GM21737 (cell line): Measurements from ENCODE around the gene CC2D2A.
A peak's percentile ranks its signal among the peaks of the same experiment; 100 is the strongest.

Experiments used
- ATAC-seq: cut with Tn5 transposase; IDR thresholded peaks from one replicate; pipeline ENCODE4 v1.9.1; 2021; ENCODE audit warnings: mild to moderate bottlenecking, moderate library complexity; ENCODE audit not compliant: unreplicated experiment

Gene CC2D2A

DNA sequence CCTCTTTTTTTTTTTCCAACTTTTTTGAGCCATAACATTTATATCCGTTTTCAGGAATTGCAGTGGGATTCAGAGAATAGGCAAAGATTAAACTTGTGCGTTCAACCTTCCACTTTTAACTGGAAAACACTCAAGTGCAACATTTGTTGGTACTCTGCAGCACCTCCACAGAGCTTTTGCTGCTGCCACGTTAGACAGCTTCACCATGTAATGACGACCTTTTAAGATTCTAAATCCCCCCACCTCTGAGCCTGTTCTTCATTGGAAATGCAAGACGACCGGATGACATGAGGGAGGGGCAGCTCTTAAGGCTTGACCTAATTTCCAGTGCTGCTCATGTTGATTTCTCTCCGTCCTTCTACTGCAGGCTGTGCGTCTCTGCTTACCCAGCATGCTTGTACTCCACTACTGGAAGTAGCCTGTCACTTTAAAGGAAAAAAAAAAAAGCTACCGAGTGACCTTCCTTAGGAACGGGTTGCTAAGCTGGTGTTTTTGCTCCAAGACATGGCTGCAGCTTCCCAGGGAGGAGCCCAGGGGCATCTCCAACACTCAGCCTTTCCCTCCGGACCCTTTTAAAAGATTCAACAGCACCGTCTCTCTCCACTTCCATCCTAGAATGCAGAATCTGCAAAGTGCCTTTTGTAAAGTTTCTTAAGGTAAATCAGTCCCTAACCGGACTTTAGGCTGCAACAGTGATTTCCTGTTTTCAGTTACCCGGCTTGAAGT lies at the start of gene CC2D2A:
Gene CC2D2A, plus strand, starts transcription at position 481 of the 726 bp plus-strand sequence. CDS start 6,051 bp downstream, outside the sequence.
- ATAC-seq, result no peak

DNA sequence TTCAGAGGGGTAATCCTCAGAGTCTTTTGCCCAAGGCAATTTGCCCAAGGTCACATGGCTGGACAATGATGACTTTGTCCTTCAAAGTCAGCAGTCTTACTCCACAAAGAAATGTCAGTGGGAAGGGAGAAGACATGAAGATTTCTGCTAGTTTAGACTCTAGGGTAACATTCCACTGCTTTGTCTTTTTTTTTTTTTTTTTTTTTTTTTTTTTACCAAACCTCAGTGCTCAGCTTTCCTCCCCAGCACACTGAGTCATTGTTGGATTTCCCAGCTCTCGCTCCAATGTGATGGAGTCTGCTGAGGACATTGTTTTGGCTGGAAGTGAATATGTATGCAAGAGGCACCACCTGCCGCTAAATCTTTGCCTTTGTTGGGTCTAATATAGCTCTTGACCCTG lies 49.0 kb upstream of the CC2D2A start:
- ATAC-seq, result no peak

DNA sequence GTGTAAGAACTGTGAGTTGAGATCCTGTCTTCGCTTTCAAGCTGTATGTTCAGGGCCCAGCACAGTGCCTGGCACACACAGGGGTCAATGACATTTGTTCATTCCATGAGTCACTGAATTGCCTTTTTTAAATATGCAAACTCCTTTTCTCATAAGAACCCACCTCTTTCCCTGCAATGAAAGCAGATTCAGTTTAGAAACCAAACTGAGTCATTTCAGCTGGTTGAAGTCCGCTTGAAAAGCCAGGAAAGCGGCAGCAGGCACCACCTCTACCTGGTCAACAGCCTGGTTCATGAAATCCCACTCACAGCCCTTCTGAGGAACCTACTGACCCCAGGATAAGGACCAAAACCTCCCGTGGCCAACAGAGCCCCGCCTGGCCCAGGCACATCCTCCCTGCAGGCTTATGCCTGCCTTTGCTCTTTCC lies 46.4 kb upstream of the CC2D2A start:
- no peak for ATAC-seq

DNA sequence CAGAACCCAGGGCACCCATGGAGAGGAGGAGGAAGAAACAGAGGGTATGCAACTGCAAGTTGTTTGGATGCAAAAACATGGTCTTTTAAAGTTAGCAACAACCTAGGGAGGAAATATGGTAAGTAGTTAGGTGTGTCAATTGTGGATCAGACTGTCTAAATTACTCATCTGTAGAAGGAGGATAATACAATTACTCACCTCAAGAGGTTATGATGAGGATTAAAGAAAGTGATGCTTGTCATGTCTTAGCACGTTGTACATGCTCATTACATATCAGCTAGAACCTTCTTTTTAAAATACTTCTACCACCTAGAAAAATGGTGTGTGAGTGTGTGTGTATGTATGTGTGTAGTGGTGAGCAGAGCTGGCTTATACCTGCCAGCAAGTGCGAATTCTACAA lies 44.2 kb upstream of the CC2D2A start:
- no peak for ATAC-seq

DNA sequence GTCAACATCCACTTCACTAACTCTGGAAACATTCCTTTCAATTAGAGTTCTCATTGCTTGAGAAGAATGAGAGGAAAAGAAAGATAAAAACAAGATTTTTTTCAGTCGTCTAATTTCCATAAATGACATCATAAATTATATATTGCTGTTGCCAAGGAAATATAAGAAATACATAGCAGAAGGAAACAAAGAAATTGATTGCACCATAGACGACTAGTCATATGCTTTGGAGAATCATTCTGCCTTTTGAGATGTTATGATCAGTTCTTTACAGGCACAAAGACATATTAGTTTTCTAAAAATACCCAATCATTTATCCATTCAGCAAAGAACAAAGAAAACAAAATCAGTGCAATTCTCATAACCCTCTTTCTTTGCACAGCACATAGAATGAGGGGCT lies 42.5 kb upstream of the CC2D2A start:
- ATAC-seq, result no peak

DNA sequence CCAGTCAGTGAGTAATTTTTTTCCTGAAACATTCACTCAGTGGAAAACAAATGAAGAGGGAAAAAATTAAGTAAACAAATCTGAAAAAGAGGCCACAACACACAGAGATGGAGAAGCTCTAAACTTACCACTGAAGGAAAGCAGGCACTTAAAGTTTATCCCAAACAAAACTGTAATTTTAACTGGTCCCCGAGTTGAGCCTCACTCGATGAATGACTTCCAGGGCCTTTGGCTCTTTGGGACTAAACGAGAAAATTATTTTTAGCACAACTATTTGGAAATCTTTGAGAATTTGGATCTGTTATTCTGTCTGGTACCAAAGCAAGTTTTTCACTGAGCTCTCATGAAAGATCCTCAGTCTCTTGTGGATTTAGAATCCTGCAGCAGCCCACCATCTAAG lies 42.0 kb upstream of the CC2D2A start, which contains the start of gene C1QTNF7:
Gene C1QTNF7, plus strand, starts transcription at position 333 of the 400 bp plus-strand sequence. CDS start 7,711 bp downstream, outside the sequence.
- ATAC-seq, result no peak

DNA sequence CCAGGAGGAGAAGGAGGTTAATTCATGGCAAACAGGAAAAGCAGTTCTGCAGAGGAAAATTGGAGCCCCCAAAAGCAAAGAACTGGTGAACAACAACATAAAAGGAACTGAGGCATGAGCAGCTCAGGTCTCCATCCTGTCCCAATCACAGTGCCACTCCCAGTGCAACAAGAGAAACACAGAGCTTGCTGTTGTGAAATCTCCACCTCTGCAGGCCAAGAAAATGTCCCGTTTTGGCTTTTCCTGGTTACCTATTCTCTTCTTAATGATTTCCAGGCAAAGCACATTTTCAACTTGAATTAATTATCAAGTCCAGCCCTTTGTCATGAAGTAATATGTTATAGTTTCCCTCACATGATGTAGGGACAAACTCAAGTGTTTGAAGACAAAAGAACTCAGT lies 41.1 kb upstream of the CC2D2A start:
- ATAC-seq, result no peak

DNA sequence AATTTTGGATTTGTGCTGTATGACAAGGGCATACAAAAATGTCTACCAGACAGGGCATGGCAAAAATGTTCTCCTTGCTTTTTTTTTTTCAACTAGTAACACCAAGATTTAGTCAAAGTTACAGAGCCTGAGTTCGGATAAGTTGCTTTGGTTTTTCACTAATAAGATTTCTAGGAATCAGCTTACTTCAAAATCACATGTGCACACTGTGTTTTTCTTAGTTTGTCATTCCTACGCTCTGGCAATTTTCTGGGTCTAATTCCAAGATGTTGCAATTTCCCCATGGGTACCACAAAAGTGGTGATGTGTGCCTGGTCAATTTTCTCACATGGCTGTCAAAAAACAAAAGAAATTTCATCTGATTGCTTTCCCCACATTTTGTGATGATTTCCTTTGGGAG lies 35.6 kb upstream of the CC2D2A start:
- no peak for ATAC-seq

DNA sequence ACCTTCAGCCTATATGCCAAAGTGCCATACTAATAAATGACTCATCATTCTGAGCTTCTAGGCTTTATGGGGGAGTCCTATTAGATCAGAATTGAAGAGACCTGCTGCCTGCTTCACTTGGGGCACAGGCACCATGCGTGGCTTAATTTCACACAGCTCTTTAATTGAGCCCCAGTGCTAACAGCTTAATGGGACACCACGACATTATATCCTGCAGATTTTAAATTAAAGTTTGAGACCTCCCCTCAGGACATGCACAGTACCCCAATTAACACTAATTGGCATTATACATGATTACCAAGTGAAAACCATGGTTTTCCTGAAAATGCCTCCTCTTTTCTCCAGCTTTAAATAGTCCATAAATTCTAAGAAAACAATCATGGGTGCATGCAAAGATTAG lies 35.0 kb upstream of the CC2D2A start:
- no peak for ATAC-seq

DNA sequence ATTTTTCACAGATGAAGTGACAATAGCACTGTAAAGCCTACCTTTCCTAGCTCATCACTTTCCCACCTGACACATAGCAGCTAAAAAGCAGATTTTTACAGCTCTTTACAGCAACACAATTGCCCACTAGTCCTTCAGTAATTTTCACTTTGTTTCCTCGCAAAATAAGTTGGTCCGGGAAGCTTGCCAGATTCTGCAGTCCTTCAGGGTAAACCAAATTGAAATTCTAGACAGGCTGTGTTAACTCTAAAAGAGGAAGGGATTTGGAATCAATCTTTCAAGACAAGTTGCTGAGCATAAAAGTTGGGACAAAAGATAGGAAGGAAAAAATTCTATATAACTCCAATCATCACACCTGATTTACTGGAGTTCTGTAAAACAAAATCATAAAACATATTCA lies 33.2 kb upstream of the CC2D2A start:
- ATAC-seq, result no peak

DNA sequence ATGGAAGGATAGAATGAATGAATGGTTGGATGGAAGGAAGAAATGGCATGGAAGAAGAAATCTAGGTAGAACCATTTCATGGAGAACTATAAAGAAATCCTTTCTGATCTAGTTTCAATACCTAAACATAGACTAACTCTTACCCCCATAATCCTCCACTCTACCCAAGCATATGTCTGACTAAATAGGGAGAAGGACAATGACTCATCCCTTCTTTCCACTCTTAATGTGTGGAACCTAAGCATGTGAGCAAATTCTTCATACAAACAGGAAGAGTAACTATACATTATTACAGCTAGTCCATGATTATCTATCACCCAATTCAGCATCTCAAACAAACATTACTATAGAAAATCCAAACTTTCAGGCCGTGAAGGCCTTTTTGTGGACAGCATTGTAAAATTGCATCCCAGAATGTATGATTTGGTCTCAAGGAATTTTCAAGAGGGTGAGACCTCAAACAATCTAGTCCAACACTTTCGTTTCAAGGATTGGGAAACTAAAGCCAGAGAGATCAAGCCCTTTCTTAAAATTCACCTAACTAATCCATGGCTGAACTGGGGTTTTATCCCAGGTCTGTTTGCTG lies 30.6 kb upstream of the CC2D2A start:
- no peak for ATAC-seq

DNA sequence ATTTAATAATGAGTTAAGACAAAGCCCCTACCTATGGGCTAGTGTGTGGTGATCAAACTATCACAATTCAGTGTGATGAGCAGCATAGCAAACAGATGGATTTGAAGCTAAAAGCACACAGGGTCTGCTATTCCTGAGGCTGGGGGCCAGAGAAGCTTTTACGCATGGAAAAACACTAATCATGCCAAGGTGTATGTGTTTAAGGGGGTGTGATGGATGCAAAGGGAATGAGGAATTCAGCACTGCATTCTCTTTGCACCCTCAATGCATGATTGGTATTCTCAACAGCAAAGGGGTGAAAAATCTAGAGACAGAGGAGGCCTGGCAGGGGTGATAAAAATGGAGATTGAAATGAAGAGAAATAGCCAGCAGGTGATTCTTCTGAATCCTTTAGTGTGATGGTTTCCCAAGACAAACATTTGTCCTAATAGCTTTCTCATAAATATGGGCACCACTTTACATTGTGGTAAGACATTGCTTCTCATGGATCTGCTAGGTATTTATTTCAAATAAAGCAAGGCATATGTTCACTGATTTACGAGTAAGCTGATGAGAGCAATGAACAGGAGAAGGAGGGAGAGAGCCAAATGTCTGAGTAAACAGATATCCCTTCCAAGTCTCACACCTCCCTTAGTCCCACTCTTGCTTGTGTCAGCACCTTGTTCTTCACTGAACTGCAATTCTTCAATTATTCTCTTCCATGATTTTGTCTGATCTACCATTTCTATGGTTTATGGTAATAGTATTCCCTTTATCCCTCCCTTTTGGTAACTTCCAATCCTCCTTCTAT lies 26.1 kb upstream of the CC2D2A start:
- ATAC-seq, result no peak

DNA sequence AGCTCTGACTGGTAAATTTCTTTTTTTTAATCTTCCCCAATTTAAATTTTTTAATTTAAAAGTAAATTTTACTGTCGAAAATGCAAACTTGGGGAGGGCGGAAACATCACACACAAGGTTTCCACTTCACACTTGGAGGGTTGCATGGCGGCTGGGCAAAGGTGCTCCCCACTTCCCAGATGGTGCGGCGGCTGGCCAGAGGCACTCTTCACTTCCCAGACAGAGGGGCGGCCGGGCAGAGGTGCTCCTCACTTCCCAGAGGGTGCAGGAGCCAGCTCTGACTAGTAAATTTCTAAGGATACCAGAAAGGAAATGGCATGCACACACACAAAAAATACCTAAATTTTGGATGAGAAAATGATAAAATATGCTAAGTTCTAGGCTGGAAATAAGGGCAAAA lies 25.4 kb upstream of the CC2D2A start:
- no peak for ATAC-seq

DNA sequence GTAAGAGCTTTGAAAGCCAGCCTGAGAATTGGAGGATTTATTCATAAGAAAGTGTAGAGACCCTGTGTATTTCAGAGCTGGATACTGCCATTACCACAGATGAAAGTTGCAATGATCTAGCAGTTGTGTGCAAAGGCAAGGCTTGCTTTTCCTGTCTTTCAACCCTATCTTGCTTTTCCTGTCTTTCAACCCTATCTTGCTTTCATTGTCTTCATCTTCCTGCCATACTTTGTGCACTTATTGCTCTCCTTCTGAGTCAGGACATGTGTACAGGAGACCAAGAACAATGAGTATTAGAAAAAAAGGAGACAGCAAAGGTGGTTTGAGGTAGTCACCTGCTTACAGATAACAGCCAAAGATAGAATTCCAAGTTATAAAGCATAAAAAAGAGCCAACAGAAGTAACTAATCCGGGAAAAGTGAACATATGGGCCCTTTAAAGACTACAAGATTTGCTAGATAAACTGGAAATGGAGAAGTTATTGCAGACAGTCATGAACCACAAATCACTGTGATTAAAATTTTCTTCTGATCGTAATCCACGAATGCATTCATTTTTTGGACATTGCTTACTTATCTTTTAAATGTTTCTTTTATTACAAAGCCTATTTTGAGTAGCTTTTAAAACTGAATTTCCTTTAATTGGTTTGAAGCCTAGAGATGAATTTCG lies 24.7 kb upstream of the CC2D2A start:
- ATAC-seq, result no peak

DNA sequence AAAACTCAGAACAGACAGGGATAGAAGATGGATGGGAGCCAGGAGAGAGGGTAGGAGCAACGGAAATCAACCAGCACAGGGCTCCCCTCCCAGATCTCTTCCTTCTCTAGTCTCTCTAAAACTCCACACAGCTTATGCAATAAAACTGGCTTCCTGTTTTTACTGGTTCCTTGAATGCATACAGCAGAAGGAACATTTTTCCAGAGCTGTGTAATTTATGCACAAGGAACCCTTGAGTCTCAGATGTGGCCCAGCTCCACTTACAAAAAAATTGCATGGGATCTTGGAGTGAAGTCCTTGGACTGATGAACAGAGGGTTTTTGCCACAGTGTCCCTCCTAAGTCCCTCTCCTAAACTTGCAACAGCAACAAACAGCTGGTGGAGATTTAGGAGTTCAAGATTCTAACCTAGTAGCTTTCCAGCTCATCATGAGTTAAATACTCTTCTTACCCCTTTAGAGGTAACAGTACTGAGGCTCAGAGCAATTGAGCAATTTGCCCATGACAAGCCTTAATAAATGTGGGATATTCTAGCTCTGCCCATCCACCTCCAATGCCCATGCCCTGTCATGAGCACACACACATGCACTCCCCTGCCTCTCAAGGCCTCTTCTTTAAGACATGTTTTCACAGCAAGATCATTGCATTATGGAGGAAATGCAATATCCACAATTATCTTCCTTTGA lies 18.4 kb upstream of the CC2D2A start:
- ATAC-seq, result no peak

DNA sequence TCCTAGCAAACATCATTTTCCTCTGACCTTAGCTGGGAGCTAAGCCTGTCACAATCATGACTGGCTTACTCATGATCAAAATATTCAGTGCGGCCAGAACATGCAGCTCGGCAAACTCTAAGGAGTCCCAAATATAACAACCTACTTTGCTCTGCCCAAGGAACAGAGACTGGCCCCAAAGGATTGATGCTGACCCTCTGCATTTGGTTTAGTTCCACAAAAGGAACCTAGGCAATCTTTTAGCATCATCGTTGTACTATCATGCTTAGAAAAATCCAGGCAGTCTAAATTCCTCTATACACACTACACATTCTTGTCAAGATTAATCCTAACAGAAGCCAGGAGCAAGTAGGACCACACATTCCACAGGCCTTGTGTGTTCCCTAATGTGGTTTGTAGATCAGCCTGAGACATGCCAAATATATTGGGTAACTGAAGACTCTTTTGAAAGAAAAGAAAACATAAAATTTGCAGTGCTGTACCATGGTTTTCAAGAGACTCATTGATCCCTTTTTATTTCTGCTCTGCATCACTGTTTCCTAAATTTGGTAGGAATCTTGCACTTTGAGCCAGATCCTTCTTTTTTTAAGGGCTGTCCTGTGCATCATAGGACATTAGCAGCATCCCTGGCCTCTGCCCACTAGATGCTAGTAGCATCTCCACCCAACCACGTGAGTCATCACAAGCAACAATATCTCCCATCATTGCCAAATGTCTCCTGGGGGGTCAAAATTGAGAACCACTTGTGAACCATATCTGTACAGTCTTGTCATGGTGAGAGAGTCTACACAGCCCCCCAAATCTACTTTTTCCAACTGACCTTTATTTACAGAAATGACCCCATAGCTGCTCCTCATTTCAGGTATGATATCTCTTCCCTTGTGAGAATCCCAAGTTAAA lies 17.6 kb upstream of the CC2D2A start:
- ATAC-seq, result no peak

DNA sequence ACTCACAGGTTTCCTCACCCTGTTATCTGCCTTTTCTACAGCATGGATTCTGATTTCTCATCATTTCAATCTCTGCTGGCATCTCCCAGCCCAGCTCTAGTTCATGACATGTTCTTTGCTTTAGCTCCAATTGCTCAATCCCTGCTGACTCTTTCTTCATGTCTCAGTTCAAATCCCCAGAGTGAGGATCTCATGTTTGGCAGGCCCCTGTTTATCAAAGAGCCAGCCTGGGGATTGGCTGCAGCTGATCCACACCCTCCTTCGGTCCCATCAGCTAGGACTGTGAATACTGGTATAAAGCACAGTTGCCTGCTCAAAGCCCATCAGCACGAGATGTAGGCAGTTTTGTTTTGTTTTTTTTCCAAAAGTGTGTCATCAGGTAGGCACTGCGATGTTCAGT lies 14.4 kb upstream of the CC2D2A start:
- no peak for ATAC-seq

DNA sequence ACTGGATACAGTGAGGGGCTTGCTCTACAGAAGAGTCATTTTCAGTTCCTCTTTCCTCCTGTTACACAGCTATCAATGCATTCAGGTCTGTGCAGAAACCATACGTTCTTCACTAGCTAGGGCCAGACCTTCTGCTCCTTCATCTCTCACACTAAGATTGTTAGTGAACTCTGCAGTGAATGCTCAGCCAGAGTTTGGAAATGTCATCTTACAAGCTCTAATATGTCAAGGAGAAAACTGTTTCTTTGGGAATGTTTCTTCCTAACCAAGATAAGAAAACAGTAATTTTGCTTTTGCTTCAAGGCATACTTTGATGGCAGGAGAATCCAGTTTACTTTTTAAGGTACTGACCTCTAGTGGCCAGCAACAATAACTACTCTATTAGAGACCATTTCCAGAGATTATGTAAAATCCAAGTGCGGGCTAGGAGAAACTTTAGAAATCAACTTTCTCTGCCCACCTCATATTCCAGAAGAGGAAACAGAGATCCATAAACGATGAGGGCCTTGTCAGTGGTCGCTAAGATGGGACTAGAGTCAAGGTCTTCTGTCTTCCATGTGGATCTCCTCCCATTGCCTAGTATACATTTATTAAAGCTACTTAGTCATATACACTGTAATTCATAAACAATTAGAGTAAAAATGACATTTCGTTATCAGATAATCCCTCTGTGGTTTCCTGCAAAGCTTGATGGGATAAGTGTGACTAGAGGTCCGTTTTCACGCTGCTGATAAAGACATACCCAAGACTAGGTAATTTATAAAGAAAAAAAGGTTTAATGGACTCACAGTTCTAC lies 12.1 kb upstream of the CC2D2A start:
- ATAC-seq, result peak; percentile 97

DNA sequence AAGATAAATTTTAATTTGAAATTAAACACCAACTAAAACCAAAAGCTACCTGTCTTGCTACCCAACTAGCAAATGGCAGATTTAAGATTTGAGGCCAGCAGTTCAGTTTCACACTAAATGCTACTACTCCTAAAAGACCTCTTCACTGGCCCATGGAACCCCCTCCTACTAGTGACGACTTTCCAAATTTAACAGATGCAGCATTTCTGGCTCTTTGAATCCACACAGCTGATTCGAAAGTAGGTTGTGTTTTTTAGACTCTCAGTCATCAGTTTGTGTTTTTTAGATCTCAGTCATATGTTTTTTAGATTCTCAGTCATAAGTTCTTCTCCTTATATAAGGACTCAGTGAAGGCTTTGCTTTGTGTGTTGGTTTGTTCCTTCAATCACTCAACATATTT lies 11.1 kb upstream of the CC2D2A start:
- no peak for ATAC-seq
